H54 (cell line): ENCODE measurements around the gene NUTM2G.
"Not testable (repeated sequence)": the region's sequence is repeated elsewhere in the genome, so short reads cannot be mapped to it uniquely, and the experiment has no call there.

Source experiments
- DNase-seq: peaks from one replicate; pipeline ENCODE4 v3.0.0; 2011; ENCODE audit warnings: low spot score, mixed read lengths; ENCODE audit not compliant: insufficient read length
- FAIRE-seq: peaks from 3 replicates; lab custom pipeline; 2011; peaks lifted over from hg19 to GRCh38; lab: Jason Lieb, UNC

NUTM2G gene

GRCh38 chr9:96938957-96939665, 10.5 kb downstream of the NUTM2G start:
- DNase-seq, FAIRE-seq: not testable (repeated sequence)

DNA sequence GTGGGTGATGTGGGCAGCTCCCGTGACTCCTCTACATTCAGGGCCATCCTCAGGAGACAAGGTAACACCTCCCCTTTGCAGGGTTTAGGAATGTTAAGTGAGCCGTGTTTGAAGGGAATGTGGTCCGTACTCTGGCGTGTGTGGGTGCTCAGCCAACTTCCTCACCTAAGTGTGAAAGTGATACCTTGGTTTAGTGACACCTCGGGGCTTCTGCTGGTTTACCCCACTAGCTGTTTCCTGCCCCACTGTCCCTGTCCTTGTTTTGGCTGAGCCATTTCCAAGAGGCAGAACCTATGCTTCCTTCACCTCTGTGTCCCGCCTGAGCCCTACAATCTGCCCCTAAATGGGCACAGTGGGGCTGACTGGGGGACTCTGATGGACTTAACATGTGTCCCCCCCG, 12.3 kb downstream of the NUTM2G start:
- not testable (repeated sequence) for DNase-seq, FAIRE-seq

DNA sequence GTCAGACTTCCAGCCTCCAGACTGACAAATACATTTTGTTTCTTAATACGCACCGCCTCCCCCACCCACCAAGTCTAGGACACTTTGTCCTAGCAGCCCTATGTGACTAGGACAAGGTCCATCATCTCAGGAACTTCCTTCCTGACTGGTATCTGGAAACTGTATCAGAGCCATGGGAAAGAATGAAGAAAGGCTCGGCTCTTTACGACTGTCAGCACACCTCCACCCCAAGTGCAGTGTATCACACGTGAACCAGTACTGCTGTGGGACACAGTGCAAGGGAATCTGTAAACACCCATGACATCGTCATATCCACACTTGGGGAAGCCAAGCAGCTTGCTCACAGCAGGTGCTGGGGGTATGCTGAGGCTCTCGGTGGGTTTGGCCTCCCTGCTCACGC, 13.0 kb downstream of the NUTM2G start:
- FAIRE-seq: not testable (repeated sequence)

DNA sequence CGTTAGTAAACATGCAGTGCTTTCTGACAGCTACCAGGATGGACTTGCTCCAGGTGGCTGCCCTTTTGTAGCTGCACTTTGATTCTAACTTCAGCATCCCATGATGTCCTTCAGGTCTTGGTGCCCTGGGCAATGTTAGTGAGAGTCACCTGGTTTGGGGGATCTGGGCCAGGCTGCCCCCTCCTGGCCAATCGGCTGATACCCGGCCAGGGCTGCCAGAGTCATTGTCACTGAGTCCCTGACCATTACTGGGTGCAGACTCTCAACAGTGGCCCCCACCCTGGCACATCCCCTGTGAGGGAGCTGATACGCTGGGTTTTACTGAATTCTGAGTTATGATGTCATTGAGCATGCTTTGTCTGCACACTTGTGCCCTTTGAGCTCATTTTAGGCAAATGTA, 13.5 kb downstream of the NUTM2G start:
- DNase-seq, FAIRE-seq: not testable (repeated sequence)

More for the DNA sequence above, 13.0 kb downstream of the NUTM2G start:
- DNase-seq: not testable (repeated sequence)

DNA sequence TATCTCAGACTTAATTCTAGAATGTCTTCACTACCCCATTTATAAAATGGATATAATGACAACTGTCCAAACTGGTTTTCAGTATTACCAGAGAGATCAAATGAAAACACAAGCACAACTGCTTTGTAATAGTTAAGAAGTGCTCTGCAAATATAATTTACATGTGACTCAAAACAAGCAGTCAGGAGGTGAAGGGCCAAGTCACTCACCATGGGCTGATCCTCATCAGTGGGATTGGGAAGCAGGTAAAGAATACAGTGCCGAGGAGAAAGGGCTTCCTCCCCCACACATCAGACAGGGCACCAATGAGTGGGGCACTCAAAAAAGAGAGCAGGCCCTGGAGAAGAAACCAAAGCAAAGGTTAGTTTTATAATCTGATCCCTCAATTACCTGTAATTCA, 20.7 kb downstream of the NUTM2G start:
- not testable (repeated sequence) for DNase-seq
- peak; percentile 87 for FAIRE-seq

DNA sequence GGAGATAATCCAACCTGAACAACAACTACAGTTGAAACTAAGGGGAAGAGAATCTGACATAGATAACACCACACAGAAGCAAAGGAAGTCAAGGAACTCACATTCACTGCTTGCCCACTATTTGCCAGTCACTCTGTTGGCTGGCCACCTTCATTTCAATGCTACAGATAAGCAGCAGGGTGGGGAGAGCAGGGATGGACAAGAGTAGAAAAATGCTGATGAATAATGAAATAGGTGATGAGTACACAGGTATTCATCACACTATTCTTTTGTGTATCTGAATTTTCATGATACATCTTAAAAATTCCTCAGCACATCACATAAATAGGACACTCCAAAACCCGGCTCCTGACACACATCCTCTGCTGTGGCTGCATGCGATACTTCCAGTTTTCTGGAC, 21.9 kb downstream of the NUTM2G start:
- FAIRE-seq: peak; percentile 84
- not testable (repeated sequence) for DNase-seq

DNA sequence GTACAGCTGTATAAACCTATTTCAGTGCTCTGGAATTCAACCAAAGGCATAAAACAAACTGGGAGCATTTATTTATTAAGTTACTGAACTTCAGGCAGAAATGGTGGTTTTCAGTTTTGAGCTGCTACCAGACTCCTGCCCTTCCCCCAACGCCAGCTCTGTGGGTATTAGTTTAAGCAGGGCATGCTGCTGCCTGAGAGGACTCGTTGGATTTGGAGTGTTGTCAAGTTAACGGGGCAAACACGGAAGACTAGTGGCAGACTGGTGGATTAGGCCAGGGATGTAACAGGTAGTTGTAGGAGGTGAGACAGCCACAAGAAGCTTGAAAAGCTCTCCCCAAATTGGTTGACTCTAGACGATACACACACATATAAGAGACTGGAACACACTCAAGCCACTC, 38.9 kb downstream of the NUTM2G start:
- FAIRE-seq: not testable (repeated sequence)
- DNase-seq: peak; percentile 4

- FAIRE-seq: not testable (repeated sequence)
Observed at GRCh38 chr9:96972552-96972951, 43.9 kb downstream of the NUTM2G start.

GRCh38 chr9:96974037-96974436, 45.4 kb downstream of the NUTM2G start:
- peak; percentile 20 for FAIRE-seq
- not testable (repeated sequence) for DNase-seq

More at GRCh38 chr9:96972552-96972951, 43.9 kb downstream of the NUTM2G start:
- not testable (repeated sequence) for DNase-seq

- peak; percentile 45 for FAIRE-seq
- DNase-seq: not testable (repeated sequence)
Observed at GRCh38 chr9:96983496-96984122, 55.0 kb downstream of the NUTM2G start.

- not testable (repeated sequence) for DNase-seq, FAIRE-seq
Observed at GRCh38 chr9:96984139-96984538, 55.5 kb downstream of the NUTM2G start.

DNA sequence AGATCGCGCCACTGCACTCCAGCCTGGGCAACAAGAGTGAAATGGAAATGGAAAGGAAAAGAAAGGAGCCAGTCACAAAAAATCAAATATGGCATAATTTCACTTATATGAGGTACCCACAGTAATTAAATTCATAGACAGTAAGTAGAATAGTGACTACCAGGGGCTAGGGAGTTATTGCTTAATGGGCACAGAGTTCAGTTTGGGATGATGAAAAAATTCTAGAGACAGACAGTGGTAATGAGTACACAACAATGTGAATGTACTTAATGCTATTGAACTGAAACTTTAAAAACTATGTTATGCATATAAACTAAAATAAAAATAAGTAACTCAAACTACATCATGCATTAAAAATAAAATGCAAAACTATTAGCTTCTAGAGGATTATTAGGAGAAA, 56.2 kb downstream of the NUTM2G start:
- FAIRE-seq: peak; percentile 27
- DNase-seq: not testable (repeated sequence)
